SU-DHL-6 (cell line): ENCODE data around the gene COX7A1.

Experiments used
- H2AFZ ChIP-seq: fragments of 200-600 bp; sonication (generic); 2 replicates; pipeline ENCODE4 v1.6.1; 2014; ENCODE audit warnings: low read depth, mild to moderate bottlenecking, moderate library complexity, mixed read lengths, antibody characterized with exemption, low read length; ENCODE audit not compliant: severe bottlenecking
- H3F3A ChIP-seq: fragments of 200-600 bp; shearing (Covaris generic); 2 replicates; pipeline ENCODE4 v1.6.0; 2016; ENCODE audit warnings: antibody characterized with exemption, mild to moderate bottlenecking; ENCODE audit not compliant: insufficient read depth
- H3K27ac ChIP-seq: fragments of 200-600 bp; sonication (generic); 2 replicates; pipeline ENCODE4 v1.5.1; 2016; ENCODE audit warnings: low read depth, mild to moderate bottlenecking, low read length, moderate library complexity, mixed read lengths
- H3K27me3 ChIP-seq: fragments of 200-600 bp; sonication (generic), shearing (Covaris generic); 2 replicates; pipeline ENCODE4 v1.6.0; 2014; ENCODE audit warnings: mild to moderate bottlenecking, low read length
- H3K36me3 ChIP-seq: fragments of 200-600 bp; sonication (generic); 2 replicates; pipeline ENCODE4 v1.6.1; 2014; ENCODE audit warnings: mild to moderate bottlenecking, low read length, mixed read lengths
- H3K4me2 ChIP-seq: fragments of 300-600, 200-600 bp; shearing (Covaris generic), sonication (generic); 2 replicates; pipeline ENCODE4 v1.6.0; 2014; ENCODE audit warnings: low read length, low read depth, mild to moderate bottlenecking; ENCODE audit not compliant: poor library complexity, severe bottlenecking
- H3K4me3 ChIP-seq: fragments of 200-600 bp; sonication (generic); 2 replicates; pipeline ENCODE4 v1.5.1; 2014; ENCODE audit warnings: antibody characterized with exemption, low read length, mild to moderate bottlenecking, mixed read lengths; ENCODE audit not compliant: insufficient read depth, poor library complexity, severe bottlenecking
- H3K79me2 ChIP-seq: fragments of 200-600 bp; sonication (generic); 2 replicates; pipeline ENCODE4 v1.6.1; 2014; ENCODE audit warnings: mild to moderate bottlenecking, low read length, moderate library complexity; ENCODE audit not compliant: insufficient read depth
- H3K9ac ChIP-seq: fragments of 200-600 bp; sonication (generic); 2 replicates; pipeline ENCODE4 v1.7.0; 2014; ENCODE audit warnings: mild to moderate bottlenecking, low read length
- H3K9me2 ChIP-seq: fragments of 200-600 bp; sonication (generic); replicated peaks from 2 replicates; pipeline ENCODE4 v1.6.1; 2014; ENCODE audit warnings: low read length; ENCODE audit not compliant: insufficient read depth
- H3K9me3 ChIP-seq: fragments of 200-600 bp; sonication (generic); 2 replicates; pipeline ENCODE4 v1.6.1; 2014; ENCODE audit warnings: low read length, mixed read lengths; ENCODE audit not compliant: insufficient read depth
- H4K20me1 ChIP-seq: fragments of 200-600 bp; sonication (generic); 2 replicates; pipeline ENCODE4 v1.6.1; 2014; ENCODE audit warnings: low read depth, mild to moderate bottlenecking, antibody characterized with exemption, low read length, moderate library complexity, mixed read lengths
- CTCF ChIP-seq: fragments of 200-600 bp; sonication (generic); IDR thresholded peaks from one replicate; pipeline ENCODE4 v1.5.1; 2017; ENCODE audit warnings: antibody characterized with exemption, mild to moderate bottlenecking, low read length, moderate library complexity; ENCODE audit not compliant: insufficient read depth, poor library complexity, severe bottlenecking
- EZH2phosphoT487 ChIP-seq: fragments of 200-600 bp; sonication (generic), shearing (Covaris generic); conservative IDR thresholded peaks from 2 replicates; pipeline ENCODE4 v1.6.1; 2018; ENCODE audit warnings: mild to moderate bottlenecking, antibody characterized with exemption, low read length, moderate library complexity, mixed read lengths

COX7A1 gene

DNA sequence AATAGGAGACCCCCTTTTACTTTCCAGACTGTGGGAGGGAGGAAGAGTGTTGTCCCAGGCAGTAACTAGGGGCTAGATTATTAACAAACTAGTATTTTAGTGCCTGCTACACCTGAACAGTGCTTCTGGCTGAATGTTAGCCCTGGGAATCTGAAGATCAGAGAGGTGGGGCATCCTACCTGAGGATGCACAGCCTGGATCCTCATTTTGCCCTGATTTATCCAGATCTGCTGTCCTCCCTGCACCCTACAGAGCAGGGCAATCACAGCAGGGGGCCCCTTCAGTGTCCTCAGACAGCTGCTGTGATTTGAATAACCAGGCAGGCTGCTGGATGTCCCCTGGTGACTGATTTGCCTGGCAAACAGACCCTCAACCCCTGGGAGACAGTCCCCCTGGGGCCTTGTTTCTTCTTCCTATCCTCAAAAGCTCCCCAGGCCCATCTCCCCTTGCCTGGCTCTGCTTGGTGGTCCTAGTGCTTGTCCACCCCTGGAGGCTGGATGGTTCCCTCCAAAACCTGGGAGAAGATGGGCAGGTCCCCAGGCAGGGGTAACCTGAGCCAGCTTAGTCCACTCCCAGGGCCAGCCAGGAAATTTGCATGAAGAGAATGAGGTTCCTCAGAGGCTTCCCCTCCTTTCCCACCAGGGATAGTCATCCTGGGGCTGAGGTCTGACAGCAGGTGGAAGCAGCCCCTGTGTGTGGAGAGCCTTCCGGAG is 41.6 kb downstream of the COX7A1 start, which contains the start of gene OVOL3:
TSS of gene OVOL3 (plus strand) at position 657 of the 713 bp plus-strand sequence. CDS start 60 bp downstream, outside the sequence.
- H3K9me3 ChIP-seq = no peaks in the 10 kb centered on the region
- no peaks in the 10 kb centered on the region for H3K36me3 ChIP-seq
- no peak within 1 kb of the TSS for H3K4me3 ChIP-seq
- peaks cover 9% of the 10 kb centered on the region; the same call in 1 of the 2 replicates for H3K79me2 ChIP-seq
- H4K20me1 ChIP-seq = no peaks in the 10 kb centered on the region
- no peaks in the 10 kb centered on the region for H3K9me2 ChIP-seq
- H3K27me3 ChIP-seq = no peaks in the 10 kb centered on the region
- H3K9ac ChIP-seq = no peak within 1 kb of the TSS
- H3K4me2 ChIP-seq = no peak within 1 kb of the TSS
- TF ChIP-seq EZH2phosphoT487 (no peak), CTCF (no peak)
- 0 out of 2 replicates have a peak, but pooled peaks cover 2% of the 10 kb centered on the region for H3F3A ChIP-seq
- H2AFZ ChIP-seq = no peak within 1 kb of the TSS
- no peak within 1 kb of the TSS for H3K27ac ChIP-seq

- H3K79me2 ChIP-seq = no peaks in the 10 kb centered on the region; the same call in 1 of the 2 replicates
- no peaks in the 10 kb centered on the region for H4K20me1 ChIP-seq
- H3K9me3 ChIP-seq = no peaks in the 10 kb centered on the region
- H3K4me3 ChIP-seq = no peak overlapping the region
- TF ChIP-seq CTCF = no peak
- no peak for TF ChIP-seq EZH2phosphoT487
- no peaks in the 10 kb centered on the region for H3K27me3 ChIP-seq
- H3K27ac ChIP-seq = no peak overlapping the region
- H3K9ac ChIP-seq = no peak overlapping the region
- H3F3A ChIP-seq = no peaks in the 10 kb centered on the region
- no peak overlapping the region for H2AFZ ChIP-seq
- 0 out of 2 replicates have a peak, but pooled peaks cover 3% of the 10 kb centered on the region for H3K36me3 ChIP-seq
- no peak overlapping the region for H3K4me2 ChIP-seq
- H3K9me2 ChIP-seq = no peaks in the 10 kb centered on the region
Measured at GRCh38 chr19:36108684-36109083, 43.6 kb downstream of the COX7A1 start.

DNA sequence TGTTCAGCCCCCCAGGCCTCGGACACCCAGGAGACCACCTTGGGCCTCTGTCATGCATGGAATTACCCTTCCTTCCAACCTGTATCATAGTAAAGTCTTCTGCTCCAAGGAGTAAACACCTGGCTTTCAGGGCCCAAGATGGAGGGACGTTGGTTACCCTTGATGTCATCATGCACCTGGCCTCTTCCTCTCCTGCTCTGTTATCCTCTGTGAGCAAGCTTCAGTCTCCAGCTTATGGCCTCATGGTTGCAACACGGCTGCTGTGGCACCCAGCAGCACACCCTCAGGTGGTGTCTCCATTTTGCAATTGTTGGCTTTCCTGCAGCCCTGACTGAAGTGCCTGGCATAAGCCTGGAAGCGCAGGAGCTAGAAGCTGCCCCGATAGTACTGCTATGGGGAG is 45.3 kb downstream of the COX7A1 start:
- Histone ChIP-seq H3K4me2 (no peak overlapping the region), H3K36me3 (0 out of 2 replicates have a peak, but pooled peaks cover 3% of the 10 kb centered on the region), H3K27ac (no peak overlapping the region)

More for the DNA sequence above, 45.3 kb downstream of the COX7A1 start:
- Histone ChIP-seq H2AFZ (no peak overlapping the region), H3K27me3 (no peaks in the 10 kb centered on the region), H3K9me3 (no peaks in the 10 kb centered on the region), H3K9ac (no peak overlapping the region), H3K4me3 (no peak overlapping the region), H3F3A (no peaks in the 10 kb centered on the region), H3K79me2 (no peaks in the 10 kb centered on the region), H3K9me2 (no peaks in the 10 kb centered on the region), H4K20me1 (no peaks in the 10 kb centered on the region)
- TF ChIP-seq EZH2phosphoT487 (no peak), CTCF (no peak)
